ENCODE measurements around the gene VSIG4. TPM values are rescaled to one million over a fixed set of nuclear protein-coding genes. Genes with fewer than 3 reads are reported as not detected.
A peak's percentile ranks its signal among the peaks of the same experiment; 100 is the strongest.

Gene VSIG4
- total RNA-seq, 1 donor from 2014 or later = 65.1 TPM

DNA sequence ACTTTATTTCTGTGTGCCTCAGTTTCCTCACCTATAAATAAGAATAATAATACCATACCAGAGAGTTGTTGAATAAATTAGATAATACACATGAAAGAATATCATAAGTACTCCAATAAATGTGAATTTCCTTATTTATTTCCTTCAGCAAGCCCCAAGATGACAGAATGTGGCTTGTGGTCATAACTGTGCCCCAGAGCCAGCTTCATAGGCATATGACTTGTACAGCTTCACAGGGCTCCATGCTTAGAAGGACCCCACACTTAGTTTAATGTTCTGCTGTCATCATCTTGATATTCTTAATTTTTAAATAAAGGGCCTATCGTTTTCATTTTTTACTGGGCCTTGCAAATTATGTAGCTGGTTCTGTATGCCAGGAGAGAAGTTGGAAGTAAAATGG lies 25.3 kb downstream of the VSIG4 start:
- DNase-seq (ENCODE audit: missing footprints) (no peak), ATAC-seq (no peak)
- intact Hi-C loops (cut with DNase I) = no loop called here

DNA sequence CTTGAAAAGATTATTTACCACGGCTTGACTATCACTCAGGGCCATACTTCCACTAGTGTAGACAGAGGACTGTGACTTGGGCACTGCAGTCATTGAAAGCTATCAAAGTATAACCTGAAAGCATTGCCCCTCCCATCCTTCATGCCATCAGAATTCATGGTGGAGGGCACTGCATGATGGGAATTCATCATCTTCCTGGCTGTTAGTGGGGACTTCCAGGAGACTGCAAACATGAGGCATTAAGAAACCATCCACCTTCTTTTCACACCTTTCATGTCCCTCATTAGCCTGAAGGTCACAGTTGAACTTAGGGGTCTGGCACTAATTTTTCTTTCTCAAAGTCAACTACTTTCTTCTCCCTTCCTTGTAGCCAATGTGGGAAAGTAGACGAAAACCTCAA lies 25.8 kb downstream of the VSIG4 start:
- intact Hi-C loops (cut with DNase I) = no loop called here
- ATAC-seq = no peak
- DNase-seq (ENCODE audit: missing footprints) = no peak

DNA sequence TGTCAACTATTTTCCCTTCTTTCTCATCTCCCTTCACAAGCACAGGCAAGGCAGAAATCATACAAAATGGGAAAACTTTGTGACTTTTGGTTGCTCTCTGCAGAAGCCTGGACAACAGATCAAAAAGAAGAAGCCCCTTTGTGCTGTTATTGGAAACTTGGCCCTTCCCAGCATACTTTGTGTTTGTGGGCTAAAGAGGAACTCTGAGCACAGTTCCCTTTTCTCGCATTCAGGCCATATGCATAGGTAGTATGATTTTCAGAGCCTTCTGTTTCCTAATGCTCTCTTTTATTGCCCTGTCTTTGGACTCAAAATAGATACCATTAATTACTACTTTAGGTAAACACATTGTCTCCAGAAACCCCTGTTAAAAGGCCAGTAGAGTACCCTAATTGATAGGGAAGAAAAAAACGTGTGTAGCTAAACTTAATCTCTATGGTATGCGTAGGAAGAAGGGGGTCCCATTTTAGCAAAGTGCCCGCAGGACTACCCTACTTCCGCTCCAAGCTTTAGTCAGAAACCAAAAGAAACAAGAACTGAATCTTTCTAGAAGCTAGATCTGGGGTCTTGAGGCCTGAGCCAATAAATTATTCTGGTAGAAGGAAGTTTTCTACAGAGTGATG lies 26.6 kb downstream of the VSIG4 start:
- ATAC-seq (peak; percentile 52), DNase-seq (ENCODE audit: missing footprints) (no peak)
- intact Hi-C loops (cut with DNase I) = no loop called here

DNA sequence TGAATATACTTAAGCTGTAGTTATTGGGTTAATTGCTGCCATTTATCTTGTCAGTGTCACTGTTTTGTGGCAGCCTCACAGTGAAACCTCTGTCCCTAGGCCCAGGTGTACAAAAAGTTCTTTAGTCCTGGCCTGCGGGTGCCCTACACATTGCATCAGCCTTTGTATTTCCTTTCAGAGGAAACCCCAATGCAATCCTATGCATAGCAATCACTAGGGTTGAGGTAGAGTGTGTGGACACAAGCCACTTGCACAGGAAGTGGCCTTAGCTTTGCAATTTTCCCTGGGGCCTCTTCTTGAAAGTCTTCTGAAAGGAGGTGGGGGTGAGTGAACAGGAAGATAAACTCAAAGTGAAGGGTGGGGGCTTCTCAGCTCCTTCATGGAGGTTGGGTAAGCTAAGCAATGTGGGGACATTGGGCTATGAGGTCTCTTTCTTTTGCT lies 27.8 kb downstream of the VSIG4 start:
- DNase-seq (ENCODE audit: missing footprints) (peak; percentile 50), ATAC-seq (peak; percentile 31)
- intact Hi-C loops (cut with DNase I) = no loop called here

DNA sequence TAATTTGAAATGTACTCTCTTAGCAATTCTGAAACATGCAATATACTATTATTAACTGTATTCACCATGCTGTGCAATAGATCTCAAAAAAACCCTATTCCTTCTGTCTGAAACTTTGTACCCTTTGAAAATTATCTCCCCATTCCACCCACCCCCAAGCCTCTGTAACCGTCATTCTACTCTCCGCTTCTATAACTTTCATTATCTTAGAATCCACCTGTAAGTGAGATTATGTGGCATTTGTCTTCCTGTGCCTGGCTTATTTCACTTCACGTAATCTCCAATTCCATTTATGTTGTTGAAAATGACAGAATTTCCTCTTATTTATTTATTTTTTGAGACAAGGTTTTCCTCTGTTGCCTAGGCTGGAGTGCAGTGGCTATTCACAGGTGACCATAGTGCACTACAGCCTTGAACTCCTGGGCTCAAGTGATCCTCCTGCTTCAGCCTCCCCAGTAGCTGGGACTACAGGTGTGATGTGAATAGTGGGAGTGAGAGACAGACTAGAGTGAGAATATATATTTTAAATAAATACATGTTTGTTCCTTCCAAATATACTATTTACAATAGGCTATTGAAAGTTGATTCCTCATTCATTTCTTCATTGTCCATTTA lies 30.5 kb downstream of the VSIG4 start:
- ATAC-seq (no peak), DNase-seq (ENCODE audit: missing footprints) (no peak)
- intact Hi-C loops (cut with DNase I) = no loop called here

DNA sequence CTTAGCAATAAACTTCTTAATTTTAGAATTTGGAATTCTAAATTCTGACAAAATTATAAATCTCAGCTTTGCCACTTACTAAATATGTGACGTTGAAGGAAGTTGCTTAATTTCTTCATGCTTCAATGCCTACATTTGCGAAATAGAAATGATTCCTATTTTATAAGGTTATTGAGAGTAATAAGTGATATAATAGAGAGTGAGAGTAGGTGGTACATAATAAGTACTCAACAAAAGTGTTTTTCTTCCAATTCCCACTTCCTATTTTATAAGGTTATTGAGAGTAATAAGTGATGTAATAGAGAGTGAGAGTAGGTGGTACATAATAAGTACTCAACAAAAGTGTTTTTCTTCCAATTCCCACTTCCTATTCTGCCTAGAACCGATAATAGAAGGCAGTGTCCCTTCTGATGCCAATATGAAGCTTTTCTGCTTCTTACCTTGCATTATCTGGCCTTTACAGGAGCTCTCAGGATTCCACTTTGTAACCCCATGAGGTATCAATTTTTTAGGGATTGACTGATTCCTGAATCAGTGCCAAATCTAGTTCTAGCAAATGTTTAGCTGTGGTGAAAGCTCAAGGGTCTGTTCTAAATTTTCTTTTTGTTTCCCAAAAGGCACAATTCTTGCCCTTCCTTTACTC lies 31.4 kb downstream of the VSIG4 start:
- intact Hi-C loops (cut with DNase I) = no loop called here
- ATAC-seq (no peak), DNase-seq (ENCODE audit: missing footprints) (no peak)

DNA sequence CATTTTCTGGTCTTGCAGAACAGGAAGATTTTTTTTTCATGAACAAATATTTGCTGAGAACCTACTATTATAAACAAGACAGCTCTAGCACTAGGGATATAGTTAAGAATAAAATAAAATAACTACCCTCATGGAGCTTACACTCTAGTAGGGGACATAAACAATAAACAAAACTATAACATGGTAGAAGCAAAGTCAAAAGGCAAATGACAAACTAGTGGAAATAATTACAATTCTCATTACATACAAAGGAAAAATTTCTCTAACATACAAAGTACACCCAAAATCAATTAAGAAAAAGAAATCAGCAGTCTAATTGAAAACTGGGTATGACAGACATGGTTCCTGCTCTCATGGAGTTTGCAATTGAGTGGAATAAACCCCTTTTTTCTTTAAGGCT lies 32.0 kb downstream of the VSIG4 start:
- intact Hi-C loops (cut with DNase I) = no loop called here
- no peak for ATAC-seq
- DNase-seq (ENCODE audit: missing footprints) = no peak

DNA sequence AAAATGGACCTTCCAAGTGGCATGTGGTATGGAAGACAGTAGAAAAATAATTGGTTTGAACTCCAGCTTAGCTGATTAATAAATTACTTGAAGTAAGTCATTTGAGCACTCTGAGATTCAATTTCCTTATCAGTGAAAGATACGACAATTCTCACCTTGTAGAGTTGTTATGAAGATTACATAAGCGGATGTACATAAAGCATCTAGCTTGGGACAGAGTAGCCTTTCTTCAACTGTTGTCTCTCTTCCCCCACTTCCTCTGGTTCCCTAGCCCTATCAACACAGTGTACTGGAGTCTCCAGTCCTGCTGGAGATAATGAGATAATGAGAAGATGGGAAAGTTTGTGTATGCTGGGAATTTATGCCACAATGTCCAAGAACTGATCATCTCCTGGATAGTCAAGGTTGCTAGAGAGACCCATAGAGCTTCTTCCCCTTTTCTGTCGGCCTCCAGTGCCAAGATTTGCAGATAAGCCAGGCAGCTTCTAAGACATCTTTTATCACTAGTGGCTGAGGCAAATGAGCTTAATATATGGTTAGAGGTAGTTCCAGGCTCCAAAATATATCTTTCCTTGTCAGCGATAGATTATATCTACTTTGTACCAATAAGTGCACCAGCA lies 33.9 kb downstream of the VSIG4 start:
- intact Hi-C loops (cut with DNase I) = no loop called here
- ATAC-seq (no peak), DNase-seq (ENCODE audit: missing footprints) (no peak)

DNA sequence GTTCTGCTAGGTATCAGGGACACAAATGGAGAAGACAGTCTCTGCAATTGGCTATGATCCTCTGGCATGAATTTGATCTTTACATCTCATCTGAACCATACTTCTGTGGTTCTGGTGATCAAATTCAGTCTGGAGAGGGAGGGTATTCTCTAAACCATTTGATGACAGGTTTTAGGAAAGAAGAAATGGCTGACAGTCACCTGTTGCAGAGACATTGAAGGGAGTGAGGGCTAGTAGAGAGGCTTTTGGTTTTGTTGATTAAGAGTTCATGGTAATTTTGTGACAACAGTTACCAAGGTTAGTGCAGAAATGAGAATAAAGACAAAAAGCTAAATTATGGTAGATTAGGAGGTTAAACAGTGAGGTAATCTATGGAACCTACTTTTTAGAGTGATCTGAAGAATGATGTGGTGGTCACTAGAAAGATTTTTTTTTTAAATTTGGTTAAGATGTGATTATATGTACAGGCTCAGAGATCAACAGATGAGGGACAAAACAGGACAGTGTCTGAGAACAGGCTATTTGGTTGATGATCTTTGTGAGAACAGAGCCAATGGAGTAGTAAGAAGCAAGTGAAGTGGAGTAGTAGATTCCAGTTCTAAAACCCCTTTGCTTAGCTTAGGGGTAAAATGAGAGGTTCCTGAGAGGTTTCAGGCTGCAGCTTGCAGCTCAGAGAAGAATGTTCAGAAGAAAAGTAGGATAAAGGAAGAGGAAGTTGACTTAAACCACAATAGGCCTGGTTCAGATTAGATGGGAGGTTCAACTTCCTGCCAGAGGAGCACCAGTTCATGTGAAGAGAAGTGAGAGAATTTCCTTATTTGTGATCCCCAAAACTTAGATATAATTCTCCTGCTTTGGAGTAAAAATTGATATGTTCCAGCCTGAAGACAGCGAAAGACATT lies 34.7 kb downstream of the VSIG4 start:
- no peak for ATAC-seq
- DNase-seq (ENCODE audit: missing footprints) = no peak
- intact Hi-C loops (cut with DNase I) = no loop called here

DNA sequence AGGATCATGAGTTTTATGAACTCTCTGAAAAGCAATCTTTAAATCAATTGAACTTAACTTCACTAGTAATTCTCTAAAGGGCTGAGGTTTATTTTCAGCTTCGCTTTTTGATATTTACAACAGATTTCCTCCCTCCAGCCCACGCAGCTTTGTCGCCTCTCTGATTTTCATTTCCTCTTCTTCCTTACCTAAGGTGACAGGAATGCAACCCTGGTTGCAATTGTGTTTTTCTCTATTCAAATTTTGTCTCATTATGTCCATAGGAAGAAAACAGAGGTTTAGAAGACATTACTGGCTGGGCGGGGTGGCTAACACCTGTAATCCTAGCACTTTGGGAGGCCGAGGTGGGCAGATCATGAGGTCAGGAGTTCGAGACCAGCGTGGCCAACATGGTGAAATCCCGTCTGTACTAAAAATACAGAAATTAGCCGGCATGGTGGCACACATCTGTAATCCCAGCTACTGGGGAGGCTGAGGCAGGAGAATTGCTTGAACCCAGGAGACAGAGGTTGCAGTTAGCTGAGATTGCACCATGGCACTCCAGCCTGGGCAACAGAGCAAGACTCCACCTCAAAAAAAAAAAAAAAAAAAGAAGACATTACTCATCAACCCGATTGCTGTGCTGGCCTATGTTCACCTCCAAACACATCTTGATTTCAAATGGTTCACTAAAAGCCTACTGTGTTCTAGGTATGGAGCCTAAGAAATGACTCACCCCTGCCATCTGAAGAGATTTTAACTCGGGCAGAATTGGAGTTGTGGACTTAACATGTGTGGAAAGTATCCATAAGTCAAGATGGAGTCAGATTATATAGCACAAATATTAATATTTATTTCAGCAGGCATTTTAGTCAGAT lies 36.8 kb downstream of the VSIG4 start:
- intact Hi-C loops (cut with DNase I) = no loop called here
- DNase-seq (ENCODE audit: missing footprints) (no peak), ATAC-seq (no peak)

DNA sequence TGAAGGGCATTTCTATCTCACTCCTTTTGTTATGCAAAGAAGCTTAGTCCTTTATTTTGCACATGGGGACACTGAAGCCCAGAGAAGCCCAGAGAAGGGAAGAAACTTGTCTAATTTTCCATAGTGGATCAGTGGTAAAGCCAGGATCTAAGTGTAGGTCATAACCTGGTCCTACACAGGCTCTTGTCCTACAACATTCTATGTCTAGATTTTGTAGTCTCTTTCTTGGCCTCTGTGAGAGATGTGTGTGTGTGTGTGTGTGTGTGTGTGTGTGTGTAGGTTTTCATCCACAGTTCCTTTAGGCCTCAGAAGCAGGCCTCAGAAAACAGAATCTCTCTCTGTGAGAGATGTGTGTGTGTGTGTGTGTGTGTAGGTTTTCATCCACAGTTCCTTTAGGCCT lies 38.3 kb downstream of the VSIG4 start:
- intact Hi-C loops (cut with DNase I) = no loop called here
- no peak for ATAC-seq

DNA sequence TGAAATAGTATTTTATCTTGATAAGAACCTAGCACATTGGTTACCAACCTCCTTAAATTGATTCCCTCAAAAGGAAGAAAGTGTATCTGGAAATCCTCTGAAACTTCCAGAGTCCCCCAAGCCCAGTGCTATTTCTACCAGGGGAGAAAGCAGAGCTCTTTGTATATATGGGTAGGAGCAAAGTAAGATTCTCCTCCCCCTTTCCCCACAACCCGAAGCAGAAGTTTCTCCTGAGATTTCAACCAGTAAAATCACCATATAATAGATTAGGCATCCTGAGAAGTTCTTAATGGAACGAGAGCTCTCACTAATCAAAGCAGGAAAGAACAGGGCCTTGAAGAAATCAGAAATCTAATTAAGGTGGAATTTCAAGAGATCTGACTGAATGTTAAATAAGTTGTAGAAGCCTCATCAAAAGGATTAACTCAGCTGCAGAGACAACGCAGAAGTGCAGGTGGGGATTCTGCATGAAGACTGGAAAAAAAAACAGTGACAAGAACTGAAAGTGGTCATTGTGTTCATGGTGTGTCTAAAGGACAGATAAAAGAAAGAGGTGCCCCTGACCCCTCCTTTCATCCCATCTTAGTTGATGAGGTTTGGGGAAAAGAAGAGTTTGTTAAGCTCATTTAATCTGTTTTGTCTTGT lies 39.1 kb downstream of the VSIG4 start:
- no peak for ATAC-seq
- no peak for DNase-seq (ENCODE audit: missing footprints)

More for the DNA sequence above, 38.3 kb downstream of the VSIG4 start:
- no peak for DNase-seq (ENCODE audit: missing footprints)

DNA sequence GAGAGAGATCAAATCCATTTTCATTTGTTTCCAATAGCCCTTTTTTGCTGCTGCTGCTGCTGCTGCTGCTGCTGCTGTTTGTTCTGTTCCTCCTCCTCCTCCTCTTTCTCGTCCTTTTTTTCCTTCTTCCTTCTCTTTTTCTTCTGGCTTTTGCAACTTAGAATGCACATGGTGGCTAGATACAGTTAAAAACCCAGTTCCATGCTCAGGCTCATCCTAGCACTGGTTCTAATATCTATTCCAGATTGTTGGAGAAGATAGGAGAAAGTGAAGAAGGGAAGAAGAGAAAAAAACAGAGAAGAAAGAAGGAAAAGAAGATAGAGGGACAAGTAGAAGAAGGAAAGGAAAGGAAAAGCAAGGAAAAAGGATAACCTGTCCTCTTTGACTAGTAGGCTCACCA lies 39.7 kb downstream of the VSIG4 start:
- ATAC-seq (no peak), DNase-seq (ENCODE audit: missing footprints) (no peak)
- intact Hi-C loops (cut with DNase I) = no loop called here

More for the DNA sequence above, 39.1 kb downstream of the VSIG4 start:
- intact Hi-C loops (cut with DNase I) = no loop called here

DNA sequence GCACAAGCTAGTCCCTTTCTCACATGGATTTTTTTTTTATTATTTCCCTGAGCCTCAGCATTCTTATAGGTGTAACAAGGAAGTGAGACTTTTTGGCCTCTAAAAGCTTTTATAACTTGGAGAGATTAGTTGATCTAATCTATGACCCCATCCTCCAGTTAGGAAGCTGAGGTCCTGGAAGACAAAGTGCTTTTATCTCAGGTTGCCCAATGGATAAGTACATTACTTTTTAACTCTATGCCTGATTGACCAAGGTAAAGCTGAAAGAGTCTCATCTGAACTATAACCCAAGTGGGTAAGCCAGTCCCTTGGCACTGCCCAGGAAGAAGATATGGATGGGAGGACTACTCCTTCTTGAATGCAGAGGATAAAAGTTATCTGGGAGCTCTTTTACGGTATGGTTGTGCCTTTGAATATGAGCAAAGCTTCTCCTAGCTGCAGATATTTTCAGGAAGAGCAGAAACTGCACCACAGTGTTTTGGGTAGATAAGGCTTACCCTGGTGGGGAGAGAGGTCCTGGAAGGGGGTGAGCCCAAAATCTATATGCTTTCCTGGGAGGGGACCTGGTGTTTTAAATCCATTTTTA lies 40.2 kb downstream of the VSIG4 start:
- intact Hi-C loops (cut with DNase I) = no loop called here
- no peak for ATAC-seq
- no peak for DNase-seq (ENCODE audit: missing footprints)

DNA sequence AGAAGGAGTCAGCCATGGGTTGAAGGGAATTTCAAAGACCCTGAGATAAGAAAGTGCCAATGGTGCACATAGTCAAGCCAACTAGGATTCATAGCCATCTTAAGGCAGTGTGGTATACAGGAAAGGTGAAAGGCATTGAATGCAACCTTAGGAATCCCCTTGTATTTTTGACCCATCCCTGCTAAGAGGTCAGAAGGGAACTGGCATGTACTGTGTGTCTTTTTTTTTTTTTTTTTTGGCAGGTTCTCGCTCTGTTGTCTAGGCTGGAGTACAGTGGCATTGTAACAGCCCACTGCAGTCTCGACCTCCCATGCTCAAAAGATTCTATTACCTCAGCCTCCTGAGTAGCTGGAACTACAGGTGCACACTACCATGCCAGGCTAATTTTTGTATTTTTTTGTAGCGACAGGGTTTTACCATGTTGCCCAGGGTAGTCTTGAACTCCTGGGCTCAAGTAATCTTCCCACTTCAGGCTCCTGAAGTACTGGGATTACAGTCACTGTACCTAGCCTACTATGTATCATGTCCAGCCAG lies 40.8 kb downstream of the VSIG4 start:
- intact Hi-C loops (cut with DNase I) = no loop called here
- no peak for ATAC-seq
- no peak for DNase-seq (ENCODE audit: missing footprints)

DNA sequence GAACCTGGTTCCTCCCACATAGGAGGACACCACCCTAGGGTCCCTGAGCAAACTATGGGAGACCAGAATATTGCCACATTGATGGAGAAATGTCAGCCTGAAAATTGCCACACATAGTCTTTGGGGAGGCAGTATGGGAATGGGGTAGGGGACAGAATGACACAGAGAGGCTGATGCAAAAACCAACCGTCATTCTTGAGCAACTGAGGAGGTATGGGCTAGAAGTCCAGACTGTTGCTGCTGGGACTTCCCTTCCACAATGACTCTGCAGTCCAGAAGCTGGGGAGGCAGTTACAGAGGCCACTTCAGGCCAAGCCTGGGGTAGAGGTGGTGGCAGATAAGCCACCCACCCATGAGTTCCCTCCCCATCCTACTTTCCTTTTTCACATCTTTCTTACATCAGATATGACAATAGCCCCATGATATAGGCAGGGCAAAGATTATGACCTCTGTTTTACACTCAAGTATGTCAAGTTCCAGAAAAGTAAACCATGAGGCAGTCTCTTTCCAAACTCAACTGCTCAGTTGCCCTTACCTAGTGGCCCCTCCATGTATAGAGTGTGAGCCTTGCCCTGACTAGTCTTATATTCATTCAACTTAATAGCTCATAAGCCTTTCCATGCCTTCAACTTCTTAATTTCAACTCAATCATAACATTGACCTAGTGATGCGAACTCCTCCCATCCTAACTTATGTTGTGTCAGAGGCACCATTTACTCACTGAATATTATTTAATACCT lies 41.7 kb downstream of the VSIG4 start:
- DNase-seq (ENCODE audit: missing footprints) (no peak), ATAC-seq (no peak)
- intact Hi-C loops (cut with DNase I) = no loop called here
